ENCODE measurements around the gene KIF1C.

KIF1C gene

DNA sequence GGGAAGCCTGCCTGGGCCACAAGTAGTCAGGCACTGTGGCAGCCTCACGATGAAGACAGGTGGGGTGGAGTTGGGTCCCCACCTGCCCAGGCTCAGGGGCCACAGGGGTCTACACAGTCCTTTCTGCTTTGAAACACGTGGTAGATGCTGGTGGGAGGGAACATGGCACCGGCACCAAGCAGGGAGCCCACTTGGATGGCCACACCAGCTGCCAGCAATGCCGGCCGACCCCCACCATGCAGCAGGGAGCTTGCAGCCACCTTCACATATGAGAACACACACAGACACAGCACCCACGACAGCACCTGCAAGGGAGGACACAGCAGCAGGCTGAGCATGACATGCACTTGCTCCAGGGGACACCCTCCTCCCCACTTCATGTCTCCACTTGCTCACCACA, 35.1 kb downstream of the KIF1C start:
- peak overlapping the region; percentile 81 for H3K27ac Mint-ChIP-seq
- peaks cover 21 to 33% of the 10 kb centered on the region in 2 donors for H3K4me1 Mint-ChIP-seq
- no peaks in the 10 kb centered on the region for H3K9me3 Mint-ChIP-seq
- no peak overlapping the region for H3K4me3 Mint-ChIP-seq
- ATAC-seq (replicated peaks), result no peak
- H3K27me3 Mint-ChIP-seq, result peaks cover 0 to 16% of the 10 kb centered on the region in 2 donors
- H3K36me3 Mint-ChIP-seq, result peaks cover 0 to 4% of the 10 kb centered on the region in 2 donors
- no peak for DNase-seq

DNA sequence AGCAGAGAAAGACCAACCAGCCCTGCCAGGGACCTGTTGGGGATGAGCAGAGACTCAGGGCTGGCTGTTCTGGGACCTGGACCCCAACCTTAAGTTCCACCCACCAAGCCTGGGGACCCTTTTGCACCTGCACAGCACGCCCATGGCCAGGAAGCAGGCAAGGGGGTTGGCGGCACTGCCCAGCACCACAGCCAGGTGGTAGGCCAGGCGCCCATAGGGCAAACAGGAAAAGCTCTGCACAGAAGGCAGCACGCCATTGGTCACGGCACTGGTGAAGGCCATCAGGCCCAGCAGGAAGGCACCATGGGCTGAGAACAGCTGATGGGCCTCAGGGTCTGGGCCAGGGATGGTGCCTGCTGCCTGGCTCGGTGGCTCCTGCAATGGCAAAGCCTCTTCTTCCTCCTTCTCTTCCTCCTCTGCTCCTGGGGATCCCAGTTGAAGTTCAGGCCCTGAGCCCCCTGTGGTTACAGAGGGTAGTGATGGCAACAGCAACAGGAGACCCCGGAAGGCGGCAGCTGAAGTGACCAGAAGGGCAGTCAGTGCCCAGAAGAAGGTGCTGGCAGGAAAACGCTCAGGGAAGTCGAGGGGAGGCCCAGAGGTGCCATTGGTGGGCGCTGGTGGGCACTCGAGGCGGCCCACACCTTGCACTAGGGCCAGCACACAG, 35.7 kb downstream of the KIF1C start:
- H3K9me3 Mint-ChIP-seq, result no peaks in the 10 kb centered on the region
- peaks cover 21 to 33% of the 10 kb centered on the region in 2 donors for H3K4me1 Mint-ChIP-seq
- no peak overlapping the region for H3K4me3 Mint-ChIP-seq
- H3K27ac Mint-ChIP-seq, result no peak overlapping the region
- peaks cover 0 to 4% of the 10 kb centered on the region in 2 donors for H3K36me3 Mint-ChIP-seq
- ATAC-seq (replicated peaks), result no peak
- DNase-seq, result no peak
- peaks cover 0 to 16% of the 10 kb centered on the region in 2 donors for H3K27me3 Mint-ChIP-seq

DNA sequence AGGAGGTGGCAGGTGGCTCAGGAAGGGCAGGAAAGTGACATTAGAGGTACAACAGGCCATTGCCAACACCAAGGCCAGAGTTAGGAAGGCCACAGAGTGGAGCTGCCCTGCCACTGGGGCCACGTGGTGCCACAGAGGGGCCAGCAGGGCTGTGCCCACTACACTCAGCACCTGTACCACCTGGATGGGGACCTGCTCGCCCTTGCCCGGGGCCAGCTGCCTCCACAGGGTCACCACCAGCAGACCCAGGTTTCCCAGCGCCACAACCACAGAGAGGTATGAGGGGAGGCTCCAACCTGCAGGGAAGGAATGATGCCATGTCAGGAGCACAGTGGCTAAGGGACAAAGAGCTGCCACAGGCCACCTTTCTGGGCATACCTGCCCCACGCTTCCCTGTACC, 36.3 kb downstream of the KIF1C start:
- DNase-seq (no peak), ATAC-seq (replicated peaks) (no peak)
- Mint-ChIP-seq H3K4me1 (peaks cover 21 to 33% of the 10 kb centered on the region in 2 donors), H3K27me3 (peaks cover 0 to 16% of the 10 kb centered on the region in 2 donors), H3K9me3 (no peaks in the 10 kb centered on the region), H3K27ac (no peak overlapping the region), H3K4me3 (no peak overlapping the region), H3K36me3 (peaks cover 0 to 4% of the 10 kb centered on the region in 2 donors)

DNA sequence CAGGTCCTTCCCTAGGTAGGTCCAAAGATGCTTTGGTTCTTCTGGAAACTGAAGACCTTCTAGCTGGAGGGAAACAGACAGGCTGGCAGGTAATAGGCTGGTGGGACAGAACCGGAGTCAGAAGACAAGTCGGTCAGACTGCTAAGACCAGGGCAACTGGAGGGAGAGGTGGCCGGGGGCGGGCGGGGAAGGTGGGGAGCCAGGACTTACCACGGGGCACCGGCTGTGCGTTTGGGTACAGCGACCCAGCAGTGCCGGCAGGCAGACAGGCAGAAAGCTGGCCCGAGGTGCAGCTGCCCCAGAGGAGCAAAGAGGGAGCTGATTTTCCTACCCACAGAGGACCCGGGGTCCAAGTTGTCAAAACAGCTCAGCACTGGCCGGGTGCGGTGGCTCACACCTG, 36.9 kb downstream of the KIF1C start:
- H3K27ac Mint-ChIP-seq, result no peak overlapping the region
- peaks cover 0 to 1% of the 10 kb centered on the region in 2 donors for H3K36me3 Mint-ChIP-seq
- peaks cover 0 to 16% of the 10 kb centered on the region in 2 donors for H3K27me3 Mint-ChIP-seq
- H3K4me3 Mint-ChIP-seq, result no peak overlapping the region
- no peaks in the 10 kb centered on the region for H3K9me3 Mint-ChIP-seq
- DNase-seq (no peak), ATAC-seq (replicated peaks) (no peak)
- H3K4me1 Mint-ChIP-seq, result peaks cover 21 to 33% of the 10 kb centered on the region in 2 donors

DNA sequence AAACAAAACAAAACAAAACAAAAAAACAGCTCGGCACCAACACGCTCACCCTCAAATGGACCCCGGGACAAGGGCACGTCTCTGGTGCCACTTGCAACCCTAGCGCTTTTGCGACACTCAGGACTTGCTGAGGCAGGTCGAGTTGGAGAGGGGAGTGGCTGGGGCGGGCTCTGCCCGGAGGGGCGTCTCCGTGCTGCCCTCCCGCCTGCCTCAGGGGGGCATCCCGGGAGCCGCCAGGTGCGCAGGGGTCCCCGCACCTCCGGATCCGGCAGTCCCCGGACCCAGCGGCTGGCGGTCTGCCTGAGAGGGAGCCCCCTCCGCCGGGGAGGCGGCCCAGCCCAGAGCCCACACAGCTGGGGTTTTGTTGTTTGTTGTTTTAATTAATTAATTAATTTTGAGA, 37.6 kb downstream of the KIF1C start, which contains the start of gene SLC52A1:
TSS of gene SLC52A1 (minus strand) at position 112 of the 400 bp plus-strand sequence. CDS start 820 bp downstream, outside the sequence.
- DNase-seq, result no peak
- Mint-ChIP-seq H3K4me3 (peak within 1 kb of the TSS in 1 of 2 donors; percentile 13), H3K36me3 (no peaks in the 10 kb centered on the region), H3K27ac (no peak within 1 kb of the TSS), H3K9me3 (no peaks in the 10 kb centered on the region), H3K27me3 (peaks cover 0 to 16% of the 10 kb centered on the region in 2 donors), H3K4me1 (peaks cover 21 to 30% of the 10 kb centered on the region in 2 donors)
- ATAC-seq (replicated peaks), result no peak

DNA sequence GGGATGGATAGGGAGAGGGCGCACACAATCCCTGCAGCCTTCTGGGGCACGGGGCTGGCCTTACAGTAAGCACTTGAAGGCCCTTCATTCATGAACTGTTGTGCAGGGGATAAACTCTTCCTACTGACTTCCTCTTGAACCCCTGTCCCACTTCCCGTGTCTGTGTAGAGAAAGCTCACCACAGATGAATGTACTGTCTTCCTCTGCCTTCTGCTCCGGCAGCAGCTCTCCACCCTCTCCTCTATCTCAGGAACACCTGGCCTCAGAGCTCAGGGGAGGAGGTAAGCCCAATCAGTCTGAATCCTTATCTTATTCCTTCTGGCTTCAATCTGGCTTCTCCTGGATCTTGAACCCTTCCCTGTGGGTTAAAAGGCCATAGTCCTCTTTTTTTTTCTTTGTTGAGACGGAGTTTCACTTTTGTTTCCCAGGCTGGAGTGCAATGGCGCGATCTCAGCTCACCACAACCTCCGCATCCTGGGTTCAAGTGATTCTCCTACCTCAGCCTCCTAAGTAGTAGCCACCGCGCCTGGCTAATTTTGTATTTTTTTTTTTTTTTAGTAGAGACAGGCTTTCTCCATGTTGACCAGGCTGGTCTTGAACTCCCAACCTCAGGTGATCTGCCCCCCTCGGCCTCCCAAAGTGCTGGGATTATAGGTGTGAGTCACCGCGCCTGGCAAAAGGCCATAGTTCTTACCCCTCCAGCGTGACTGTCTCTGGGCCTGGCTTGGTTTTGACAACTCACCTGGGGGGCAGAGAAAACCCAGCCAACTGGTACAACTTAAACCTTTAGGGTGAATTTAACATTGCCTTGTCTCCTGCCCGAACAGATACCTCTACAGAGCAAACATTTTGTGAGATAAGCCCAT, 44.6 kb downstream of the KIF1C start:
- no peak for DNase-seq
- Mint-ChIP-seq H3K4me1 (peaks cover 18 to 37% of the 10 kb centered on the region in 2 donors), H3K36me3 (no peaks in the 10 kb centered on the region), H3K9me3 (no peaks in the 10 kb centered on the region), H3K27me3 (no peaks in the 10 kb centered on the region), H3K4me3 (no peak overlapping the region), H3K27ac (no peak overlapping the region)
- ATAC-seq (replicated peaks), result no peak

DNA sequence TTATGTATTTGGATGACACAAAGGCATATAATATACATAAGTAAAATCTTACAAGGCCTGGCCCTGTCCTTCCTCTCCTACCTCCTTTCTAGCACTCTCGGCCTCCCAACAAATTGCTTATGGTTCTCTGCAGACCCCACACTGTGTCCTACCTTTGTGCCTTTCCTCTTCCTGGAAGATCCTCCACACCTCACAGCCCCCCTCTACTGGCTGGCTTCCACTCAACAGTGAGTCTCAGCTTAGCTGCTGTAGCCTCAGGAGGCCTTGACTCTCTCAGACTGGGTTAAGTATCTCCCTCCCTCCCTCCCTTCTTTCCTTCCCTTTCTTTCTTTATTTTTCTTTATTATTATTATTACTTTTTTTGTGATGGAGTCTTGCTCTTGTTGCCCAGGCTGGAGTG, 45.8 kb downstream of the KIF1C start:
- no peak for DNase-seq
- Mint-ChIP-seq H3K27ac (no peak overlapping the region), H3K36me3 (no peaks in the 10 kb centered on the region), H3K4me3 (no peak overlapping the region), H3K9me3 (no peaks in the 10 kb centered on the region), H3K27me3 (no peaks in the 10 kb centered on the region), H3K4me1 (peaks cover 22 to 48% of the 10 kb centered on the region in 2 donors)
- no peak for ATAC-seq (replicated peaks)

DNA sequence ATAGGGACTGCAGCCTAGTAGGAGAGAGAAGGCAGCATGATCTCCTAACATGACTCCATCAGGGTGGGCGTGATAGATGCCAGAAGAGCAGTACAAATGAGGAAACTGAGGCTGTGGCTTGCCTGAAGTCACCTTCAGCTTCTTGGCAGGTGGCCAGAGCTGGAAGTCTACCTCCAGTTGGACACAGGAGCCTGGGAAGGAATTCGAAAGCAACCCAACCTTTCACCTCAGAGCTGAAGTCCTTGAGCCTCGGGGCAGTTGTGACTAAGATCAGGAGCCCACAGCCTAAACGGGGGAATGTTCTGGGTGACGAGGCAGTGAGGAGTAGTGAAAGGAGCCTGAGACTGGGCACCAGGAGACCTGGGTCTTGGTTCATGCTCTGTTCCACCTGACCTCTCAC, 46.9 kb downstream of the KIF1C start:
- H3K36me3 Mint-ChIP-seq, result no peaks in the 10 kb centered on the region
- DNase-seq (no peak), ATAC-seq (replicated peaks) (peak in 1 of 2 donors; percentile 33)
- H3K9me3 Mint-ChIP-seq, result no peaks in the 10 kb centered on the region
- no peak overlapping the region for H3K27ac Mint-ChIP-seq
- H3K4me3 Mint-ChIP-seq, result no peak overlapping the region
- peaks cover 25 to 59% of the 10 kb centered on the region in 2 donors for H3K4me1 Mint-ChIP-seq
- no peaks in the 10 kb centered on the region for H3K27me3 Mint-ChIP-seq

DNA sequence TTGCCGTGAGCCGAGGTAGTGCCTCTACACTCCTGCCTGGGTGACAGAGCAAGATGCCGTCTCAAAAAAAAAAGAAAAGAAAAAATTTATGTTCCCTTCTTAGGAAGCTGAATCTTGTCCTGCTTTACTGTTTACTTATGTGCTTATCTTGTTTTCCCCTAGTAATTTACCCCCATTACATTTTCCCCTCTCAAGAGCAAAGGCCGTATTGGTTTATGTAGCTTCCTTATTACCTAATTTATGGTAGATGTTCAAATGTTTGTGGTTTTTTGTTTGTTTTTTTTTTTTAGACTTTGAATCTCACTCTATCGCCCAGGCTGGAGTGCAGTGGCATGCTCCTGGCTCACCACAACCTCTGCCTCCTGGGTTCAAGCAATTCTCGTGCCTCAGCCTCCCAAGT, 47.7 kb downstream of the KIF1C start:
- peaks cover 27 to 66% of the 10 kb centered on the region in 2 donors for H3K4me1 Mint-ChIP-seq
- H3K27ac Mint-ChIP-seq, result no peak overlapping the region
- H3K27me3 Mint-ChIP-seq, result no peaks in the 10 kb centered on the region
- H3K36me3 Mint-ChIP-seq, result no peaks in the 10 kb centered on the region
- no peaks in the 10 kb centered on the region for H3K9me3 Mint-ChIP-seq
- no peak overlapping the region for H3K4me3 Mint-ChIP-seq
- no peak for ATAC-seq (replicated peaks)
- DNase-seq, result no peak

DNA sequence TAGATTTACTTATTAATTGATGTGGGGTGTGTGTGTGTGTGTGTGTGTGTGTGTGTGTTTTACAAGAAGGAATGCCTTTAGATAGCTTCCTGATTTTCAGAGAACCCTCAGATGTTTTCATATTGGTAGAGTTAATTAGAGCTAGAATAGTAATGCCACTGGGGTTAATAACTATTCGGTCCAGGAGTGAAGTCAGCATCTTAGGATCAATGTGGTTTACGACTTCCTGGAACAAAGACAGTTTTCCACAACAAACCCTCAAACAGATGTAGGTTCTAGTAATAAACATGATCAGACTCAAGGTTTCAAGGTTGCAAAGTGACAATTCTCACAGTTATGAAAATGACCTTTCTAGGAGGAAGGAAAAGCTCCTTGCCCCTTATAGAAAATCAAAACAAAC, 49.7 kb downstream of the KIF1C start:
- Mint-ChIP-seq H3K4me3 (peak overlapping the region in 1 of 2 donors; percentile 25), H3K27me3 (no peaks in the 10 kb centered on the region), H3K9me3 (no peaks in the 10 kb centered on the region), H3K36me3 (no peaks in the 10 kb centered on the region), H3K4me1 (peaks cover 23 to 61% of the 10 kb centered on the region in 2 donors), H3K27ac (no peak overlapping the region)
- DNase-seq (no peak), ATAC-seq (replicated peaks) (peak; percentile 47 to 49)

DNA sequence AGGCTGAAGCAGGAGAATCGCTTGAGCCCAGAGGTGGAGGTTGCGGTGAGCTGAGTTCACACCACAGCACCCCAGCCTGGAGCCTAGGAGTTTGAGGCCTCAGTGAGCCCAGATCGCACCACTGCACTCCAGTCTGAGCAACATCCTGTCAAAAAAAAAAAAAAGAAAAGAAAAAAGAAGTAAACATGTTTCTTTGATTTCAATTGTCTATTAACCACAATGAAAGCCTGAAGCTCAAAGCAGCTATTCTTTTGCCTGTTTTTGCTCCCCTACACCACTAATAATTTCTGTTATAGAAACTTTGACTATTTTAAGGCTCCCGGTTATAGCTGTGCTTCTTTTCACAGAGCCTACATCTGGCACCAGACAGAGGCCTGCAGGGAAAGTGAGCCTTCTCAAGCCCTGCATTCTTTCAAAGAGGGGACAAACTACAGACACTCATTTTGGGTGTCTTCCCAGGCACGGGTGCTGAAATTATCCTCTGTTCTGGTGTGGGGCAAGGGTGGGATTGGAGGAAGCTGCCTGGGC, 51.6 kb downstream of the KIF1C start:
- Mint-ChIP-seq H3K4me1 (peaks cover 25 to 66% of the 10 kb centered on the region in 2 donors), H3K4me3 (peak overlapping the region in 1 of 2 donors; percentile 12), H3K27me3 (no peaks in the 10 kb centered on the region), H3K36me3 (no peaks in the 10 kb centered on the region), H3K9me3 (no peaks in the 10 kb centered on the region), H3K27ac (peak overlapping the region; percentile 86)
- DNase-seq (no peak), ATAC-seq (replicated peaks) (peak; percentile 87 to 89)

DNA sequence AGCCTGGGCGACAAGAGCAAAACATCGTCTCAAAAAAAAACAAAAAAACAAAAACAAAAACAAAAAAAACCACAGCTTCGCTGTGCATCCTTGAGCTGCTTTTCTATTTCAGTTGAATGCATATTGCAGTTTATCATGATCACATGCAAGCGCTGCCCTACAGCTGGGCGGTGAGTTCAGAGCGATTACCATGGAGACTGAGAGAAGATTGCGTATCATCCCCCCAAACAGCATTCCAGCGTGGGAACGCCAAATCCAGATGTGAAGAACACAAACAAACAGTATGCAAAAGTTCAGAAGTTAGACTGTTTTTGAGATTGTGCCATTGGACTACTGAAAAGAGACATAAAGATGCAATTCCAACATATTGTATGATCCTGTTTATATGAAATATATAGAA, 52.5 kb downstream of the KIF1C start:
- DNase-seq (no peak), ATAC-seq (replicated peaks) (no peak)
- H3K36me3 Mint-ChIP-seq, result no peaks in the 10 kb centered on the region
- peak overlapping the region; percentile 73 for H3K27ac Mint-ChIP-seq
- no peak overlapping the region for H3K4me3 Mint-ChIP-seq
- no peaks in the 10 kb centered on the region for H3K9me3 Mint-ChIP-seq
- no peaks in the 10 kb centered on the region for H3K27me3 Mint-ChIP-seq
- H3K4me1 Mint-ChIP-seq, result peaks cover 21 to 59% of the 10 kb centered on the region in 2 donors

DNA sequence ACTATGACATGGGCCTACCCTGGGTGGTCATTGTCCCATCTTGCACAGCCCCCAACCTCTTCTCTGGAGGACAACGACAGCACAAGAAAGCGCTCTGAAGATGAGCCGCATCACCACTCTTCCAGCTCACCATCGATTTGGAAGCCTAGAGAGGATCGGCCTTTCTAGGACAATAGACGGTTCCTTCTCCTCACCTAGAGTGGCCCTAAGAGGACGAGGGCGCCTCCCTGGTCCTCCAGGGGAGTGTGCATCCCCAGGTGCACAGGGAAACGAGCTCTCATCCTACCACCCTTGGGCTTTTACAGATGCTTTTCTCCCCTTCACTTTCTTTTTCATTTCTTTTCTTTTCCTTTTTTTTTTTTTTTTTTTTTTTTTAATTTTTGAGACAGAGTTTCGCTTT, 57.8 kb downstream of the KIF1C start:
- peaks cover 4 to 7% of the 10 kb centered on the region in 2 donors for H3K27me3 Mint-ChIP-seq
- ATAC-seq (replicated peaks), result no peak
- H3K27ac Mint-ChIP-seq, result no peak overlapping the region
- no peak overlapping the region for H3K4me3 Mint-ChIP-seq
- no peak for DNase-seq
- no peaks in the 10 kb centered on the region for H3K36me3 Mint-ChIP-seq
- no peaks in the 10 kb centered on the region for H3K9me3 Mint-ChIP-seq
- H3K4me1 Mint-ChIP-seq, result peaks cover 7 to 11% of the 10 kb centered on the region in 2 donors

DNA sequence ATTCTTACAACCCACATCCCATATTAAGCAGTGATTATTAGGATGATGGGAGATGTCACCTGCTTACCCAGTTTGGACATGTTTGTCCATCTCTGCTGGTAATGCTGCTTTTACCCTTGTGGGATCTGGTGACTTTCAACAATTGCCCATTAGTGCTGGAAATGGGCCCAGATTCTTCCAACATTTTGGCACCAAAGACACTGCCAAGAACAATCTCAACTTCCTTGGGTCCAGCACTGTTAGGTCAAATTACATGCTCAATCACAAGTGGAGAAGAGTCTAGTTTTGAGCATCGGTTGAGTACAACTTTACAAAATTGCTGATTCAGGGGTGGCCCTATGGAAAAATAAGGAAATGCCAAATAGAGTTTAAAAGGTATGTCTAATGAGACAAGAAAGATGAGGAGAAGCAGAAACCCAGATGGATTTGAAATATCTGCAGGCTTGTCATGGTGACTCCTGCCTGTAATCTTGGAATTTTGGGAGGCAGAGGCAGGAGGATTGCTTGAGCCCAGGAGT, 67.5 kb downstream of the KIF1C start:
- Mint-ChIP-seq H3K27ac (peak overlapping the region; percentile 10), H3K27me3 (peaks cover 6% of the 10 kb centered on the region in 2 donors), H3K36me3 (no peaks in the 10 kb centered on the region), H3K4me3 (no peak overlapping the region), H3K9me3 (no peaks in the 10 kb centered on the region), H3K4me1 (peaks cover 0 to 6% of the 10 kb centered on the region in 2 donors)
- no peak for DNase-seq
- ATAC-seq (replicated peaks), result no peak
